GM21360 (cell line): Measurements from ENCODE around the gene RASSF1.

Source experiments
- ATAC-seq: cut with Tn5 transposase; IDR thresholded peaks from one replicate; pipeline ENCODE4 v1.9.1; 2021; ENCODE audit warnings: mild to moderate bottlenecking, moderate library complexity; ENCODE audit not compliant: unreplicated experiment

RASSF1 gene, protein sequence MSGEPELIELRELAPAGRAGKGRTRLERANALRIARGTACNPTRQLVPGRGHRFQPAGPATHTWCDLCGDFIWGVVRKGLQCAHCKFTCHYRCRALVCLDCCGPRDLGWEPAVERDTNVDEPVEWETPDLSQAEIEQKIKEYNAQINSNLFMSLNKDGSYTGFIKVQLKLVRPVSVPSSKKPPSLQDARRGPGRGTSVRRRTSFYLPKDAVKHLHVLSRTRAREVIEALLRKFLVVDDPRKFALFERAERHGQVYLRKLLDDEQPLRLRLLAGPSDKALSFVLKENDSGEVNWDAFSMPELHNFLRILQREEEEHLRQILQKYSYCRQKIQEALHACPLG

GRCh38 chr3:50340448-50341329, at the start of gene RASSF1:
RASSF1 (minus strand) TSS chr3:50340836; CDS start chr3:50340805, 31 bp downstream.
- no peak for ATAC-seq

DNA sequence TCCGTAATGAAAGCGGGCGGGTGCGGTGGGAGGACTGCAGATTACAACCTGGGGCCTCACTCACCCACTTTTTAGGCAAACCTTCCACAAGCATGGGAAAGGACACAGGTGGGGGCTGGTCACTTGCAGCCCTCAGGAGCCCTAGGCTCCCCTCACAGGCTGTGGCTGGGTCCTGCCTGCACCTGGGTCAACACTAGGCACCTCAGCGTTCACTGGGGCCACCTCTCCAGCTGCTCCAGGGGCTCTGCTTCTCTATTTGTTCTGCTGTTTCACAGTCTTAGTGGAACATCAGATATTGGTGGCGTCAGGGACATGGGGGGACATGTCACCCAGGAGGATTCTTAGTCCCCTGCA, 48.8 kb upstream of the RASSF1 start:
- no peak for ATAC-seq

DNA sequence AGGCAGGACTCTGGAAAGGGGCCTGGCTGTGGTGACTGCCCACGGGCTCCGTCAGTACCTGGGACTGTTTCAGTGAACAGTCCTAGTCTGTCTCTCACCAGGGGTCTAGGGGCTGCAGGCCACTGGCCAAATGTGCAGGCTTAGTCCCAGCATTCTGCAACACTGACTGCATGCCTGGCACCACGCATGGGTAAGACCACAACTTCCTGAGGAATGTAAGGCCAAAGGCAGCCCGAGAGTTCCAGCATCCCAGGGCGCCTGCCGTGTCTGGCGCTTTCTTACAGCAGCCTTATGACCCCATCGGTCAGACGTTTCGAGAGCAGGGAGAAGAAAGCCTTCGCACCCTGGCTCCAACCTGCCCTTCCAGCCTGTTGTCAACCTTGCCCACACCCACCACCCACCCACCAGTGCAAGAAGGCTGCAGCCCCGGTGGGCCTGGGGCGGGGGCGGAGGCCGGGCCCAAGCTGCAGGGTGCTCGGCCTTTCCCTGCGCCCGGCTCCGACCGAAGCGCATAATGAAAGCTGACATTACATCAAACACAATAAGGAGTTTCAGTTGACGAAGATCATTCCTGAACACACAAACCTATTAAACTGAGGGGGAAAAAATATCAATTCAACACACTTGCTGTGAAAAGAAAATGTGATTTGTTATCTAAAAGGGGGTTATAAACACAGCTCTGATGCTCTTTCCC, 48.2 kb upstream of the RASSF1 start:
- no peak for ATAC-seq

DNA sequence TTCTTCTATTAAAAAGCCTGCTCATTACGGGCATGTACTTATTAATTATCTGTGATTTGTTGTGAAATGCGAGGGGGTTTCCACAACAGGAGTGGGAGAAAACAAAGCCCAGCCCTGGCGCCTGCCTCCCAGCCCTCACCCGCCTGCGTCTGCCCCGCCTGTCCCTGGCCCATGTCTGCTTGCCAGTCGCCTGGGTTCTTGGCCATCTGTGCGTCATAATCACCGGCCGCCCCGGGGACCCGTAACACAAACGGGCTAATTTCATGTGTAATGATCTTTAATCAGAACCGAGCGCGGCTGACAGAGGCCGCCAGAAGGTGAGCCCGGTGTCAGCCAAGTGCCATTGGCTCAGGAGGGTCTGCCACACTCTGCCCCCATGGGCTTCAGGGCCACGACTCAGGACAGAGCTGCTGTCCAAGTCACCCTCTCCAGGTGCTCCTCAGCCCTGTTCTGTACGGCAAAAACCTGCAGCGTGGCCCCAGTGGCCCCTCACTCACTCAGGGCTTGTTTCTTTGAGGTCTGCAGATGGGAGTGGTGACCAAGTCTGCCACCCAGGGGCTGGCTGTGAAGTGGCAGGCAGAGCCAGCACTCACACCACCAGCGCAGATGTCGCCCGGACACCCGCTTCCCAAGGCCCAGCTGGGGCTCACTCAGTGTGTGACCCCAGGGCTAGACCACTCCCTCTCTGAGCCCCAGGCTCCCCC, 47.5 kb upstream of the RASSF1 start:
- no peak for ATAC-seq

DNA sequence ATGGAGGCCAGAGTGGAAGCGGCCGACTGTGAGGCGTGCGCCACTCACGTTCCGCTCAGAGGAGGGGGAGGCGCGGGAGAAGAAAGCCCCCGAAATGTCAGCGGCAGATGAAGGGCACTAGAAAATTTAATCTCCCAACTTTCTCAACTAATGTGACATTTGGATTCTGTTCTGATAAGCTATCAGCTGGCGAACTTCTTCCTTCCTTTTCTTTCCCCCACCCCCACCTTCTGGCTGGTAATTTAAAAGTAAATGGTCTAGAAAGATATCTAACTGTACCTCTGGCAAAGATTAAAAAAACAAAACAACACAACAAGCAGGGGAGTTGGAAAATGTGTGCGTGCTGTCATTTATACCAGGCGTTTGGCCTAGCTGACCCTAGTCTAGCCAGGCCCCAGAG, 45.1 kb upstream of the RASSF1 start:
- no peak for ATAC-seq

- ATAC-seq: no peak
Observed at GRCh38 chr3:50383750-50384149, 43.1 kb upstream of the RASSF1 start.

DNA sequence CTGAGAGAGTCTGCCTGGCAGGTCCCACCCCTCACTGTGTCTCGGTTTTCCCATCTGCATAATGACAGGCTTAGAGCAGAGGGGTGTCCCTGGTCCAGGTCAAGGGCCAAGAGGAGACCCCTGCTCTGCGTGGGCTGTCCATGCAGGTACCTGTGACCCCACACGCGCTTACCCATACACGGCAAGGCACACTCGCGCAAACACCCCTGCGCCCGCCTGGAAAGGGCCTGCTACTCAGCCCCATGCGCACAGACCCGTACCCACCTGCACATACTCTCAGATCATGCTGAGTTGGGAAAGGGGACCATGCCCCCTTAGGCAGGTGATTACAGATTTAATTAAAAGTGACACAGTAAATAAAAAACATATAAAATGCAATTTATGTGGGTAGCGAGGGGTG, 42.1 kb upstream of the RASSF1 start:
- ATAC-seq: no peak

DNA sequence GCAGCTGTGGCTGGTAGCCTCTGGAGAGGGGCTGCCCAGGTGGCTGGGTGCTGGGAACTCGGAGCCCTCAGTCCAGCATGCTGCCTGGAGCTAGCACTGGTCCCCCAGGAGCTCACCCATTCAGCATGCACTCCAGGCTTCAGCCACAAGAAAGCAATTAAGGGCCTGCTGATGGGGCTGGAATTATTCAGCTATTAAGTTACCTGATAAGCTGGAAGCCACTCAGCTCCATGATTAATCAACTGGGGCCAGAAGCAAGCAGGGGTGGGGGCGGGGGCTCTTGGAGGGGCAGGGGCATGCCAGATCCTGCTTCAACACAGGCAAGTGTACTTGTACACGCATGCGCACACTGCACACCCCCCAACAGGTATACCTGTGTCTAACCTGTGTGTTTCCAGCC, 40.7 kb upstream of the RASSF1 start:
- ATAC-seq: no peak

DNA sequence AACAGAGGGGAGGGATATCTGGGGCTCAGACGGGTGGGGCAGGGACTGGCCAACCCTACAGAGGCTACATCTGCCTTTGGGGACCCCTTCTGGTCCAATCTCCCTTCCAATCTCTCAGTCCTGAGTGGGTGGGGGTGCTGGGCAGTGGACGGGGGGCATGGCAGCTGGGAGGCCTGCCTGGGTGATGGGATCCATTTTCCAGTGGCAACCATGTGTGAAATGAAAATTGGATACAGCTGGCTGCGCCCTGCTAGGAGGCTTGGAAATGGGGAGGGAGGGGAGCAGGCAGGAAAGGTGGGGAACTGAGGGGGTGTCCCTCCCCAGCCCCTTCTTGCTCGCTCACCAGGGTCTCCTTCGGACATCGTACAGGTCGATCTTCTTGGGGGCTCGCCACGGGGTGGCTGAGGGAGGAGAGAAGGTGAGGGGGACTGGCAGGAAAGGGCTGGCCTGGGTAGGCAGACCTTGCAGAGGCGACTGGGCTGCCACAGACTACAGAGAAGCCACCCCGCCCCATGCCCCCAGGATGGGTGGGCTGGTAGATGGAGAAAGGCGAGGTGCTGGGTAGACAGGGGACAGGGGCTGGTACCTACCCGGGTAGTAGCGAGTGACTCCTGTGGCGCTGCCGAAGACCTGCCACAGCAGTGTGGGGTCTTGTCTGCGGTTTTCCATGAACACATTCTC, 39.9 kb upstream of the RASSF1 start:
- ATAC-seq: no peak

- ATAC-seq: no peak
Observed at GRCh38 chr3:50378757-50379156, 38.1 kb upstream of the RASSF1 start.

- no peak for ATAC-seq
Observed at GRCh38 chr3:50378024-50378423, 37.4 kb upstream of the RASSF1 start.

DNA sequence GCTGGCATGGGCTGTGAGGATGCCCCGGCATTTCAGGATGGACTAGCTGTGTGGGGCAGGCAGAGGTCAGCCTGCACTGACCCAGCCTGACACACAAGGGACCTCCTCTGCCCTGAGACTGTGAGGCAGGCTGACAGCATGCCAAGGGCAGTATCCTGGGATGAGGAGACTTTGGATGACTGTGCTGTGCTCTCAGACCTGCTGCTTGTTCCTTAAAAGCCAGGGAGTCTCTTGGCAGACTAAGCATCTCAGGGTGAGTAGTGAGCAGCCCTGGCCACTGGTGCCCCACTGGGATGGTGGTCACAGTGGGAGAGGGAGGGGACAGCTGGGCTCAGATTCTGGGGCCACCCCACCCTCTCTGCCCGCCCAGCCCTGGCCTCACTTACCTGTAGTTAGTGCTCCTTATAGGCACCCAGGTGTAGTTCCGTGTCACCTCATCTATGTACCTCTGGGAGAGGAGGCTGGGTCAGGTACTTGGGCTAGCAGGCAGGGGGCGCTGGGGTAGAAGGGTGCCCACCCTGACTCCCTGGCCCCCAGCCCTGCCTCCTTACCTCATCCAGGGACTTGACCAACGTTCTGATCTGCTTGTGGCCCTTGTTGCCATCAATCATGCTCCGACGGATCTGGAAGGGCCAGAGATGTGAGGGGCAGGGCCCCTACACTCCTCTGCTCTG, 34.8 kb upstream of the RASSF1 start:
- no peak for ATAC-seq

DNA sequence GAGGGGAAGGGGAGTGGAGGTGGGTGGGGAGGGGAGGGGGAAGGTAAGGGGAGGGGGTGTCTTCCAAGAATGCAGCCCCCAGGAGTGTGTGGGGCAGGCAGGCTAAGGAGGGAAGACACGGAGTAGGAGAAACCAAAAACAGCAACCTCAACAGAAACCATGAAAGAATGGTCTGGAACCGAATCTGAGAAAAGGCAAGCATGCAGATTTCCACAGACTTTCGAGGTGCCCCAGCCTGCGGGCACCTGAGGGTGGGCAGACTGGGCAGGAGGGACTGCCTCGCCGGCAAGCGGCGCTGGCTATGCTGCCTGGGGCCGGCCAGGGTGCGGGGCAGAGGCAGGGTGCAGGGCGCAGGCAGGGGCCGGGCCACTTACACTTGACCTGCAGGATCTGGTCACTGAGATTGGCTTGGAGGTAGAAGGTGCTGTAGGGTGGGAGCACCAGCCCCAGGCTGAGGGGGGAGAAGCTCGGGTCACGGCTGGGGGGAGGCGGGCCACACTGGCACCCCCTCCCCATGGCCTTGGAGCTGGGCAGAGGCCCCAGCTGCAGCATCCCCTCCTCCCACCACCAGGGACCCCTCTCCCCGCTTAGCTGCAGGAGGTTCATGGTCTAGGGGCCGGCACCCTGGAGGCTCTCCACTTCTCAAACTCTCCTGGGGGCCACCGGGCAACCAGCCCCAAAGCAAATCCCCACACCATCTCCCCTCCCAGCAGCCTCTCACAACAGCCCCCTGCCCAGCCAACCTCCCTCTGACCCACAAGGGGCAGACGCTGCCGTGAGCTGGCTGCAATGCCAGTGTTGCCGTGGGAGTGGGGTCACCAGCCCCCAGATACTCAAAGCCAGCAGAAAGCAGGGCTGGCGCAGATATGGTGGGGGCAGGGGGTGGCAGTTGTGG, 34.0 kb upstream of the RASSF1 start:
- ATAC-seq: no peak

GRCh38 chr3:50373146-50374051, 32.8 kb upstream of the RASSF1 start:
- no peak for ATAC-seq

DNA sequence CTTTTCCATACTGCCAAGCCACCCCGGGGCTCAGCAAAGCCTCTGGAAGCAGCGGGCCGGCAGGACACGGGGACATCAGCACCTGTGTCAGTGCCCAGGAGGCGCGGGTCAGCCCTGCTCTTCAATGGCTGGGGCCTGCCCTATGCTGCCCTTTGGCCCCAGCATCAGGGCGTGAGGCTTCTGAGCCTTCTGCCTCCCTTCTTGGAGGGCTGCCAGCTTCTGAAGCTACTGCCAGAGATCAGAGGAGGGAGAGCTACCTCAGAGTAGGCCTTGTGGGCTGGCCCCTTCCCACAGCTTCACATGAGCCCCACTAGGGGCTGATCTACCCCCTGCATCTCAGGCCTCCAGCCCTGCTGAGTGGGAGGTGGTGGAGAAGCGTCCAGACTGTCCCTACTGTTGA, 31.7 kb upstream of the RASSF1 start:
- no peak for ATAC-seq

DNA sequence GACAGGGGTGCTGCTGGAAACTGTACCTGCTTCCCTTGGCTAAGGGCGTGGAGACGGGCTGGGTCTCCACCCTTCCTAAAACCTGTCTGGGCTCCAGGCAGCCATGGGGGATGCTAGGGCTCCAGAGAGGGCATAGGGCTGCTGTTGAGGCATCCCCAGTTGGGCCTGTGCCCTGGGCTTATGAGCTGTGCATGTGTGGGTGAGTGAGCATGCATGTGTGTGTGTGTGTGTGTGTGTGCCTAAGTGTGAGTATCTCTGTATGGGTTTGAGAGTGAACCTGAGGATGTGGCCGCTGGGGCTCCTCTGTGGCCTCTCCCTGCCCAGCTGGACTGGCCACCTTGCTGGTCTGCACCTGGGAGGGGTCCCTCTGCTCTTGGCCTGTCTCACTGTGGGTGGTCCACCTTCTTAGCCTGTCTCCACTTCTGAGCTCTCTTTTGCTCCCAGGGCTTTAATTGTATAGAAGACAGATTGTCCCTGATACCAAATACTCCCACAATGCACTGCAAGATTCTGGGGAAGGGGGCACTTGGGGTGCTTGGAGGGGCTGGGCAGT, 30.6 kb upstream of the RASSF1 start:
- no peak for ATAC-seq

DNA sequence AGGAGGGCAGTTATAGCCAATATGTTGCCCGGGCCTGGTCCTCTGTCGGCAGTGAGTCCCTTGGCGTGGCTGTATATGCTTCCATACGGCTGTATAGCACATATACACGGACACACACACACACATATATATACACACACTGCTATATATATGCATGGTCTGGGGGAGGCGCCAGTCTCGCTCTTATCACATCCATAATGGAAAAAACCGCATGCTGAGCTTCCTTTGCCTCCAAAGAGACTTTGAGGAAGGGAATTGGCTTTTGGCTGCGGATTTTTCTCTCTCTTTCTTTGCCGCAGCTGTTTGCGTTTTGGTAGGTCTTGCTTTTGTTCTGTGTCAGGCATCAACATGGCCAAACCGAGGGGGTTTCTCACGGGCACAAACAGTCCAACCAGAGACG, 30.0 kb upstream of the RASSF1 start:
- no peak for ATAC-seq
